PC-3 (cell line): ENCODE measurements around the gene PTPRS. TPM values are rescaled to one million over a fixed set of nuclear protein-coding genes. Genes with fewer than 3 reads are reported as not detected.

Experiments used
- ATAC-seq: fragments of 200-7000 bp; cut with Tn5 transposase; 2 replicates; pipeline ENCODE4 v1.9.1; 2020; ENCODE audit warnings: mild to moderate bottlenecking, moderate library complexity
- BruUV-seq: library from RNA; stranded (reverse); fragments of 400-500 nt; replicated peaks from 2 replicates; lab custom pipeline; 2021; lab: Mats Ljungman, UMichigan
- CTCF ChIA-PET: fragments of 300-600 bp; sonication (Branson Sonifier 250); formaldehyde crosslinking; loops from one replicate; lab custom pipeline; 2022; ENCODE audit warnings: antibody characterized with exemption; lab: Charles Lee
- POLR2A ChIA-PET: fragments of 300-600 bp; sonication (Branson Sonifier 250); formaldehyde crosslinking; loops from one replicate; lab custom pipeline; 2022; ENCODE audit warnings: antibody characterized with exemption; ENCODE audit not compliant: unreplicated experiment; lab: Charles Lee
- DNase-seq: peaks from one replicate; pipeline ENCODE4 v3.0.0-alpha.2; 2015
- H2AFZ ChIP-seq: fragments of 300-600 bp; sonication (generic); 2 replicates; pipeline ENCODE4 v1.6.0; 2016; ENCODE audit warnings: antibody characterized with exemption, low read length
- H3F3A ChIP-seq: fragments of 300-600 bp; sonication (generic); one replicate; pipeline ENCODE4 v1.6.0; 2017; ENCODE audit warnings: antibody characterized with exemption, low read length, control low read depth, mild to moderate bottlenecking; ENCODE audit not compliant: unreplicated experiment
- H3K27ac ChIP-seq: fragments of 300-600 bp; sonication (generic); 2 replicates; pipeline ENCODE4 v1.5.1; 2016; ENCODE audit warnings: mild to moderate bottlenecking, low read length
- H3K27me3 ChIP-seq: fragments of 300-600 bp; sonication (generic); 2 replicates; pipeline ENCODE4 v1.6.1; 2016; ENCODE audit warnings: low read length, mixed read lengths
- H3K36me3 ChIP-seq: fragments of 300-600 bp; sonication (generic); 2 replicates; pipeline ENCODE4 v1.6.1; 2016; ENCODE audit warnings: low read depth, mixed run types, low read length, mixed read lengths
- H3K4me1 ChIP-seq: fragments of 300-600 bp; sonication (generic); 2 replicates; pipeline ENCODE4 v1.5.1; 2016; ENCODE audit warnings: low read length; ENCODE audit not compliant: insufficient read depth
- H3K4me2 ChIP-seq: fragments of 300-600 bp; sonication (generic); 2 replicates; pipeline ENCODE4 v1.6.0; 2016; ENCODE audit warnings: low read length
- H3K4me3 ChIP-seq: fragments of 300-600 bp; sonication (generic); 2 replicates; pipeline ENCODE4 v1.5.1; 2016; ENCODE audit warnings: mild to moderate bottlenecking, low read length, mixed read lengths
- H3K79me2 ChIP-seq: fragments of 300-600 bp; sonication (generic); 2 replicates; pipeline ENCODE4 v1.6.1; 2017; ENCODE audit warnings: low read length, mixed read lengths
- H3K9ac ChIP-seq: fragments of 300-600 bp; sonication (generic); 2 replicates; pipeline ENCODE4 v1.6.0; 2016; ENCODE audit warnings: mild to moderate bottlenecking, low read length
- H3K9me2 ChIP-seq: fragments of 300-600 bp; sonication (generic); replicated peaks from 2 replicates; pipeline ENCODE4 v1.6.1; 2016; ENCODE audit warnings: mixed run types, low read length, mixed read lengths
- H3K9me3 ChIP-seq: fragments of 300-600 bp; sonication (generic); 2 replicates; pipeline ENCODE4 v1.6.1; 2016; ENCODE audit warnings: low read length, mixed read lengths
- H4K20me1 ChIP-seq: fragments of 300-600 bp; sonication (generic); 2 replicates; pipeline ENCODE4 v1.6.1; 2016; ENCODE audit warnings: low read length, mixed read lengths
- CTCF ChIP-seq: fragments of 300-600 bp; sonication (generic); conservative IDR thresholded peaks from 2 replicates; pipeline ENCODE4 v1.5.1; 2017; ENCODE audit warnings: antibody characterized with exemption, low read depth, mild to moderate bottlenecking, low read length
- EZH2 ChIP-seq: fragments of 300-600 bp; sonication (generic); IDR thresholded peaks from one replicate; pipeline ENCODE4 v1.6.1; 2017; ENCODE audit warnings: antibody characterized with exemption, mild to moderate bottlenecking, low read length; ENCODE audit not compliant: unreplicated experiment
- EZH2phosphoT487 ChIP-seq: fragments of 300-600 bp; sonication (generic); IDR thresholded peaks from 2 replicates; pipeline ENCODE4 v1.6.1; 2018; ENCODE audit warnings: mild to moderate bottlenecking, antibody characterized with exemption, low read length, borderline replicate concordance
- intact Hi-C: fragments of 100-400 bp; cut with micrococcal nuclease; formaldehyde crosslinking; loops from 2 replicates; pipeline ENCODE4 v1.9.0; 2023
- total RNA-seq: library from RNA; depleted of rRNA; stranded (reverse); fragments of >200 nt; gene quantifications from 2 replicates; pipeline ENCODE4 v1.2.3, GENCODE V29; 2014

PTPRS gene
- total RNA-seq, 1 experiment from 2014 or later, result 106 TPM

GRCh38 chr19:5333581-5334365 is 6.8 kb downstream of the PTPRS start:
- no peak overlapping the region for H3K4me2 ChIP-seq
- no peaks in the 10 kb centered on the region for H3K27me3 ChIP-seq
- H4K20me1 ChIP-seq, result 0 out of 2 replicates have a peak, but pooled peaks cover 3% of the 10 kb centered on the region
- ChIA-PET POLR2A (interaction anchor here (0.6 kb wide), 1 partner anchor 465 kb away, joined by 6 read pairs; no protein-coding TSS in a partner anchor), CTCF (no interaction called here)
- H3K4me1 ChIP-seq, result no peaks in the 10 kb centered on the region
- no peaks in the 10 kb centered on the region for H3F3A ChIP-seq
- ATAC-seq (no peak), DNase-seq (no peak)
- no TSS peak for BruUV-seq
- TF ChIP-seq EZH2 (no peak), CTCF (no peak), EZH2phosphoT487 (no peak)
- no peaks in the 10 kb centered on the region for H3K9me2 ChIP-seq
- intact Hi-C loops, result no loop called here
- H2AFZ ChIP-seq, result no peak overlapping the region
- peaks cover 2% of the 10 kb centered on the region for H3K79me2 ChIP-seq
- no peaks in the 10 kb centered on the region for H3K36me3 ChIP-seq
- no peak overlapping the region for H3K27ac ChIP-seq
- no peak overlapping the region for H3K9ac ChIP-seq
- no peaks in the 10 kb centered on the region for H3K9me3 ChIP-seq
- no peak overlapping the region for H3K4me3 ChIP-seq

- Histone ChIP-seq H3K79me2 (no peaks in the 10 kb centered on the region; the same call in 1 of the 2 replicates), H2AFZ (no peak overlapping the region), H3K9me2 (no peaks in the 10 kb centered on the region), H3K4me3 (no peak overlapping the region), H3K4me2 (no peak overlapping the region), H3K4me1 (no peaks in the 10 kb centered on the region), H3K27ac (no peak overlapping the region), H3K9me3 (no peaks in the 10 kb centered on the region), H3K9ac (no peak overlapping the region), H3K27me3 (no peaks in the 10 kb centered on the region), H4K20me1 (0 out of 2 replicates have a peak, but pooled peaks cover 3% of the 10 kb centered on the region), H3K36me3 (no peaks in the 10 kb centered on the region; the same call in 1 of the 2 replicates), H3F3A (no peaks in the 10 kb centered on the region)
- no TSS peak for BruUV-seq
- ATAC-seq, result no peak
- ChIA-PET CTCF (no interaction called here), POLR2A (no interaction called here)
- intact Hi-C loops, result no loop called here
- no peak for DNase-seq
- no peak for TF ChIP-seq EZH2phosphoT487
- TF ChIP-seq EZH2, result no peak
- no peak for TF ChIP-seq CTCF
These were observed 8.1 kb downstream of the PTPRS start for GRCh38 chr19:5332501-5332900.

GRCh38 chr19:5331790-5332189 is 8.8 kb downstream of the PTPRS start:
- no TSS peak for BruUV-seq
- POLR2A ChIA-PET, result no interaction called here
- Histone ChIP-seq H3K4me3 (no peak overlapping the region), H3K27me3 (no peaks in the 10 kb centered on the region), H3K9ac (no peak overlapping the region), H2AFZ (no peak overlapping the region), H4K20me1 (0 out of 2 replicates have a peak, but pooled peaks cover 3% of the 10 kb centered on the region), H3K4me2 (no peak overlapping the region), H3K4me1 (no peaks in the 10 kb centered on the region), H3K79me2 (no peaks in the 10 kb centered on the region), H3K9me2 (no peaks in the 10 kb centered on the region), H3K36me3 (no peaks in the 10 kb centered on the region; the same call in 1 of the 2 replicates), H3K27ac (no peak overlapping the region), H3F3A (no peaks in the 10 kb centered on the region), H3K9me3 (no peaks in the 10 kb centered on the region)
- no peak for TF ChIP-seq CTCF
- TF ChIP-seq EZH2, result no peak
- TF ChIP-seq EZH2phosphoT487, result no peak
- CTCF ChIA-PET, result no interaction called here
- intact Hi-C loops, result no loop called here
- no peak for DNase-seq
- ATAC-seq, result no peak
